H9 (cell line): Measurements from ENCODE around the gene MPP2. TPM values are rescaled to one million over a fixed set of nuclear protein-coding genes. Genes with fewer than 3 reads are reported as not detected.

Experiments
- DNase-seq: peaks from one replicate; pipeline ENCODE4 v3.0.0-alpha.2; 2017
- H2AFZ ChIP-seq: one replicate; pipeline ENCODE4 v1.6.1; 2013; ENCODE audit warnings: mild to moderate bottlenecking, low read length, control low read depth, moderate library complexity
- H2AK5ac ChIP-seq: 2 replicates; pipeline ENCODE4 v1.6.1; 2013; ENCODE audit warnings: low read length, control low read depth, mixed read lengths; ENCODE audit not compliant: insufficient read length
- H2BK120ac ChIP-seq: one replicate; pipeline ENCODE4 v1.6.1; 2013; ENCODE audit warnings: low read depth, mild to moderate bottlenecking, low read length, control low read depth, inconsistent platforms; ENCODE audit not compliant: poor library complexity, severe bottlenecking
- H2BK12ac ChIP-seq: 2 replicates; pipeline ENCODE4 v1.6.1; 2013; ENCODE audit warnings: low read length, control low read depth, mixed read lengths, low read depth; ENCODE audit not compliant: insufficient read length
- H2BK15ac ChIP-seq: 2 replicates; pipeline ENCODE4 v1.6.1; 2013; ENCODE audit warnings: low read depth, low read length, control low read depth
- H2BK20ac ChIP-seq: one replicate; pipeline ENCODE4 v1.6.1; 2013; ENCODE audit warnings: low read depth, mild to moderate bottlenecking, low read length, control low read depth, inconsistent platforms; ENCODE audit not compliant: poor library complexity, severe bottlenecking
- H2BK5ac ChIP-seq: 2 replicates; pipeline ENCODE4 v1.6.1; 2013; ENCODE audit warnings: low read length, control low read depth, mixed read lengths; ENCODE audit not compliant: insufficient read length
- H3K14ac ChIP-seq: 2 replicates; pipeline ENCODE4 v1.6.1; 2013; ENCODE audit warnings: low read length, control low read depth; ENCODE audit not compliant: insufficient read depth
- H3K18ac ChIP-seq: 2 replicates; pipeline ENCODE4 v1.6.1; 2013; ENCODE audit warnings: low read depth, mild to moderate bottlenecking, mixed read lengths, low read length, control low read depth; ENCODE audit not compliant: insufficient read length
- H3K23ac ChIP-seq: 2 replicates; pipeline ENCODE4 v1.6.1; 2013; ENCODE audit warnings: low read length, control low read depth, mixed read lengths, low read depth; ENCODE audit not compliant: insufficient read length
- H3K23me2 ChIP-seq: 2 replicates; pipeline ENCODE4 v1.6.1; 2013; ENCODE audit warnings: low read depth, mild to moderate bottlenecking, mixed read lengths, low read length, control low read depth; ENCODE audit not compliant: insufficient read length, poor library complexity, severe bottlenecking
- H3K27ac ChIP-seq: 2 replicates; pipeline ENCODE4 v1.5.1; 2013; ENCODE audit warnings: low read length, control low read depth, mixed read lengths, low read depth; ENCODE audit not compliant: insufficient read length
- H3K27me3 ChIP-seq: 2 replicates; pipeline ENCODE4 v1.6.1; 2013; ENCODE audit warnings: low read length, control low read depth, inconsistent platforms; ENCODE audit not compliant: insufficient read depth
- H3K4ac ChIP-seq: 2 replicates; pipeline ENCODE4 v1.6.1; 2013; ENCODE audit warnings: low read depth, mild to moderate bottlenecking, control low read depth, inconsistent platforms, low read length, moderate library complexity
- H3K4me1 ChIP-seq: 2 replicates; pipeline ENCODE4 v1.6.1; 2013; ENCODE audit warnings: low read length, control low read depth, inconsistent platforms; ENCODE audit not compliant: insufficient read depth
- H3K4me2 ChIP-seq: 2 replicates; pipeline ENCODE4 v1.6.1; 2013; ENCODE audit warnings: low read length, control low read depth, mixed read lengths; ENCODE audit not compliant: insufficient read length, insufficient read depth
- H3K56ac ChIP-seq: 2 replicates; pipeline ENCODE4 v1.6.1; 2013; ENCODE audit warnings: low read depth, mild to moderate bottlenecking, mixed read lengths, low read length, control low read depth; ENCODE audit not compliant: insufficient read length
- H3K79me1 ChIP-seq: 2 replicates; pipeline ENCODE4 v1.6.1; 2013; ENCODE audit warnings: low read depth, mild to moderate bottlenecking, moderate library complexity, low read length, control low read depth, inconsistent platforms; ENCODE audit not compliant: insufficient read depth, poor library complexity, severe bottlenecking
- H3K79me2 ChIP-seq: 2 replicates; pipeline ENCODE4 v1.6.1; 2013; ENCODE audit warnings: low read length, control low read depth, inconsistent platforms; ENCODE audit not compliant: insufficient read depth
- H3K9ac ChIP-seq: 2 replicates; pipeline ENCODE4 v1.6.1; 2013; ENCODE audit warnings: low read length, control low read depth, mixed read lengths; ENCODE audit not compliant: insufficient read length; ENCODE audit errors: extremely low read depth
- H3K9me3 ChIP-seq: one replicate; pipeline ENCODE4 v1.6.1; 2013; ENCODE audit warnings: low read depth, low read length, inconsistent platforms; ENCODE audit not compliant: control insufficient read depth
- H3T11ph ChIP-seq: one replicate; pipeline ENCODE4 v1.6.1; 2013; ENCODE audit warnings: mild to moderate bottlenecking, low read length, control low read depth, inconsistent platforms
- H4K20me1 ChIP-seq: one replicate; pipeline ENCODE4 v1.6.1; 2013; ENCODE audit not compliant: control insufficient read depth, insufficient read length, insufficient read depth
- H4K5ac ChIP-seq: 2 replicates; pipeline ENCODE4 v1.6.1; 2013; ENCODE audit warnings: low read depth, mild to moderate bottlenecking, mixed read lengths, low read length, control low read depth; ENCODE audit not compliant: insufficient read length
- H4K8ac ChIP-seq: replicated peaks from 2 replicates; pipeline ENCODE4 v1.6.1; 2013; ENCODE audit warnings: low read length, control low read depth, mixed read lengths, low read depth; ENCODE audit not compliant: insufficient read length
- H4K91ac ChIP-seq: 2 replicates; pipeline ENCODE4 v1.6.1; 2013; ENCODE audit warnings: low read depth, mild to moderate bottlenecking, moderate library complexity, mixed read lengths, low read length, control low read depth; ENCODE audit not compliant: insufficient read length
- H3K27ac Mint-ChIP-seq, 3 experiments: 2 replicates in 2 of 3; 3 replicates in 1 of 3; pipeline ENCODE4 v1.8.0; 2020 to 2021; ENCODE audit warnings: mixed read lengths in 3 of 3, mild to moderate bottlenecking in 1 of 3, moderate library complexity in 1 of 3
- H3K27me3 Mint-ChIP-seq: 2 replicates; pipeline ENCODE4 v1.8.0; 2021; ENCODE audit warnings: low read depth, mild to moderate bottlenecking, moderate library complexity, mixed read lengths
- H3K36me3 Mint-ChIP-seq, 3 experiments: 2 replicates in 2 of 3; 3 replicates in 1 of 3; pipeline ENCODE4 v1.8.0; 2020 to 2021; ENCODE audit warnings: low read depth in 3 of 3, mixed read lengths in 3 of 3; ENCODE audit not compliant: insufficient read depth in 1 of 3
- H3K4me1 Mint-ChIP-seq, 2 experiments: 2 replicates each; pipeline ENCODE4 v1.8.0; 2020; ENCODE audit warnings: mixed read lengths in 2 of 2
- H3K4me3 Mint-ChIP-seq, 2 experiments: 2 replicates in 1 of 2; 3 replicates in 1 of 2; pipeline ENCODE4 v1.8.0; 2020 to 2021; ENCODE audit warnings: mild to moderate bottlenecking in 2 of 2, mixed read lengths in 2 of 2, moderate library complexity in 1 of 2
- H3K9me3 Mint-ChIP-seq, 2 experiments: 2 replicates in 1 of 2; 3 replicates in 1 of 2; pipeline ENCODE4 v1.8.0; 2020; ENCODE audit warnings: mild to moderate bottlenecking in 2 of 2, mixed read lengths in 2 of 2, moderate library complexity in 1 of 2
- CTCF ChIP-seq: fragments of 200-600 bp; sonication (generic); conservative IDR thresholded peaks from 3 replicates; pipeline ENCODE4 v1.8.0; 2021; ENCODE audit warnings: antibody characterized with exemption, mild to moderate bottlenecking
- WGBS: extraction: QIAGEN DNeasy Blood & Tissue Kit; methylation state at CpG from one replicate; pipeline ENCODE4 v1.1.7; 2013; ENCODE audit warnings: missing lambda C conversion rate, low lambda C conversion rate, mixed read lengths; ENCODE audit not compliant: insufficient read length; ENCODE audit errors: extremely low coverage; 5-methylcytosine and 5-hydroxymethylcytosine counted together
- total RNA-seq: library from RNA; stranded (reverse); gene quantifications from 2 replicates; pipeline ENCODE4 v1.2.1, GENCODE V29; 2021

Gene MPP2
- total RNA-seq, 1 experiment from 2014 or later, result 16.3 TPM

GRCh38 chr17:43920500-43921095, 13.3 kb upstream of the MPP2 start:
- no CpG with 5 or more reads among the region's 10 CpGs for WGBS
- Mint-ChIP-seq H3K27ac (no peak overlapping the region), H3K4me3 (no peak overlapping the region), H3K9me3 (peaks cover 0 to 5% of the 10 kb centered on the region in 2 experiments; a peak in 4 of 5 replicates), H3K4me1 (peaks cover 18 to 24% of the 10 kb centered on the region in 2 experiments), H3K36me3 (no peaks in the 10 kb centered on the region), H3K27me3 (peaks cover 43% of the 10 kb centered on the region)
- Histone ChIP-seq H3K4me1 (no peaks in the 10 kb centered on the region), H2BK120ac (no peak overlapping the region), H4K91ac (no peak overlapping the region), H2BK20ac (no peak overlapping the region), H3K79me1 (no peaks in the 10 kb centered on the region), H3K4me2 (no peak overlapping the region), H3K79me2 (no peaks in the 10 kb centered on the region), H2BK12ac (no peak overlapping the region), H4K20me1 (no peaks in the 10 kb centered on the region), H3K14ac (no peak overlapping the region; the same call in 1 of the 2 replicates), H3K23ac (no peak overlapping the region), H2AFZ (no peak overlapping the region), H2AK5ac (no peak overlapping the region), H2BK5ac (no peak overlapping the region), H3K56ac (no peak overlapping the region), H3K27me3 (no peaks in the 10 kb centered on the region; the same call in 1 of the 2 replicates), H4K8ac (no peak overlapping the region), H3K4ac (no peak overlapping the region), H3K9ac (no peak overlapping the region), H3T11ph (no peak overlapping the region), H3K18ac (no peak overlapping the region), H3K27ac (no peak overlapping the region), H3K23me2 (no peaks in the 10 kb centered on the region), H2BK15ac (no peak overlapping the region), H4K5ac (no peak overlapping the region), H3K9me3 (no peaks in the 10 kb centered on the region)
- no peak for TF ChIP-seq CTCF
- no peak for DNase-seq
